GM23338 (cell line): ENCODE data around the gene C17orf100. TPM values are rescaled to one million over a fixed set of nuclear protein-coding genes. Genes with fewer than 3 reads are reported as not detected.

Experiments used
- ATAC-seq: fragments of 200-7000 bp; cut with Tn5 transposase; 3 replicates; pipeline ENCODE4 v1.9.1; 2020
- DNase-seq: peaks from one replicate; pipeline ENCODE4 v3.0.0-alpha.2; 2015; ENCODE audit warnings: low spot score
- H2AFZ ChIP-seq: fragments of 200-600 bp; sonication (generic); 2 replicates; pipeline ENCODE4 v1.8.0; 2016; ENCODE audit warnings: antibody characterized with exemption, mild to moderate bottlenecking, moderate library complexity
- H3F3A ChIP-seq: fragments of 200-600 bp; sonication (generic); replicated peaks from 2 replicates; pipeline ENCODE4 v1.8.0; 2017; ENCODE audit warnings: antibody characterized with exemption, mixed run types, low read depth
- H3K27ac ChIP-seq: fragments of 200-600 bp; sonication (generic); 2 replicates; pipeline ENCODE4 v1.6.1; 2016; ENCODE audit warnings: low read depth
- H3K27me3 ChIP-seq: fragments of 200-600 bp; sonication (generic); 2 replicates; pipeline ENCODE4 v1.8.0; 2016; ENCODE audit warnings: mild to moderate bottlenecking, mixed run types, moderate library complexity; ENCODE audit not compliant: insufficient read depth
- H3K36me3 ChIP-seq: fragments of 200-600 bp; sonication (generic); 2 replicates; pipeline ENCODE4 v1.8.0; 2016; ENCODE audit warnings: mild to moderate bottlenecking; ENCODE audit not compliant: insufficient read depth
- H3K4me1 ChIP-seq: fragments of 200-600 bp; sonication (generic); 2 replicates; pipeline ENCODE4 v1.8.0; 2016; ENCODE audit warnings: mild to moderate bottlenecking, moderate library complexity; ENCODE audit not compliant: insufficient read depth
- H3K4me2 ChIP-seq: fragments of 200-600 bp; sonication (generic); 2 replicates; pipeline ENCODE4 v1.7.1; 2017; ENCODE audit warnings: mixed run types
- H3K4me3 ChIP-seq: fragments of 200-600 bp; sonication (generic); 2 replicates; pipeline ENCODE4 v1.6.1; 2016; ENCODE audit warnings: mixed run types
- H3K79me2 ChIP-seq: fragments of 200-600 bp; sonication (generic); replicated peaks from 2 replicates; pipeline ENCODE4 v1.8.0; 2017; ENCODE audit warnings: mild to moderate bottlenecking; ENCODE audit not compliant: insufficient read depth
- H3K9me2 ChIP-seq: fragments of 200-600 bp; sonication (generic); 2 replicates; pipeline ENCODE4 v1.8.0; 2017; ENCODE audit not compliant: insufficient read depth
- H4K20me1 ChIP-seq: fragments of 200-600 bp; sonication (generic); replicated peaks from 2 replicates; pipeline ENCODE4 v1.8.0; 2017; ENCODE audit warnings: mild to moderate bottlenecking; ENCODE audit not compliant: insufficient read depth
- H3K27ac Mint-ChIP-seq: 2 replicates; pipeline ENCODE4 v1.8.0; 2020; ENCODE audit warnings: inconsistent platforms, mild to moderate bottlenecking, moderate library complexity, mixed read lengths
- H3K27me3 Mint-ChIP-seq: 3 replicates; pipeline ENCODE4 v1.8.0; 2022; ENCODE audit warnings: low read depth, mild to moderate bottlenecking, moderate library complexity, mixed read lengths, inconsistent platforms; ENCODE audit not compliant: insufficient read depth, poor library complexity
- H3K36me3 Mint-ChIP-seq: 3 replicates; pipeline ENCODE4 v1.8.0; 2021; ENCODE audit warnings: low read depth, mild to moderate bottlenecking, inconsistent platforms, moderate library complexity, mixed read lengths
- H3K4me1 Mint-ChIP-seq: 3 replicates; pipeline ENCODE4 v1.8.0; 2020; ENCODE audit warnings: mild to moderate bottlenecking, inconsistent platforms, mixed read lengths
- H3K4me3 Mint-ChIP-seq: 3 replicates; pipeline ENCODE4 v1.8.0; 2021; ENCODE audit warnings: moderate library complexity, mild to moderate bottlenecking, inconsistent platforms, mixed read lengths
- H3K9me3 Mint-ChIP-seq: 3 replicates; pipeline ENCODE4 v1.8.0; 2020; ENCODE audit warnings: moderate library complexity, mild to moderate bottlenecking, inconsistent platforms, mixed read lengths
- CREB1 ChIP-seq: fragments of 250-450 bp; sonication (Bioruptor Pico); IDR thresholded peaks from 2 replicates; pipeline ENCODE4 v1.5.0; 2020; ENCODE audit warnings: low read depth, mild to moderate bottlenecking, moderate library complexity
- EZH2 ChIP-seq: fragments of 200-600 bp; sonication (generic); IDR thresholded peaks from one replicate; pipeline ENCODE4 v1.8.0; 2017; ENCODE audit warnings: antibody characterized with exemption, mild to moderate bottlenecking, low read depth; ENCODE audit not compliant: unreplicated experiment
- JUNB ChIP-seq: IDR thresholded peaks from one replicate; pipeline ENCODE4 v1.6.1; 2016; ENCODE audit warnings: antibody characterized with exemption; ENCODE audit not compliant: unreplicated experiment
- NANOG ChIP-seq: IDR thresholded peaks from 2 replicates; pipeline ENCODE4 v1.6.1; 2016; ENCODE audit warnings: antibody characterized with exemption, borderline replicate concordance
- POLR2AphosphoS5 ChIP-seq: IDR thresholded peaks from 2 replicates; pipeline ENCODE4 v1.6.1; 2016; ENCODE audit warnings: antibody characterized with exemption, low read depth
- ZNF114 ChIP-seq: fragments of 250-450 bp; sonication (Bioruptor Pico); IDR thresholded peaks from 2 replicates; pipeline ENCODE4 v1.5.0; 2020; ENCODE audit warnings: mild to moderate bottlenecking, moderate library complexity
- ZNF331 ChIP-seq: fragments of 250-450 bp; sonication (Bioruptor Pico); IDR thresholded peaks from 2 replicates; pipeline ENCODE4 v1.5.0; 2020; ENCODE audit warnings: low read depth, mild to moderate bottlenecking, moderate library complexity
- polyA plus RNA-seq: library from polyadenylated mRNA; unstranded; fragments of >200 nt; fragmentation: Nextera tagmentation; extraction: Ambion mirVana; gene quantifications from 2 replicates; pipeline ENCODE4 v1.2.1, GENCODE V29; 2016
- total RNA-seq: library from RNA; depleted of rRNA; stranded (reverse); fragments of >200 nt; shearing (Covaris generic); gene quantifications from 2 replicates; pipeline ENCODE4 v1.2.3, GENCODE V29; 2014
- TF ChIP-seq, protein P1 (sequence below): IDR thresholded peaks from one replicate; pipeline ENCODE4 v1.6.1; 2018; ENCODE audit warnings: antibody characterized with exemption; ENCODE audit not compliant: unreplicated experiment
- TF ChIP-seq, protein P2 (sequence below): IDR thresholded peaks from 2 replicates; pipeline ENCODE4 v1.6.1; 2016; ENCODE audit warnings: antibody characterized with exemption

The C17orf100 gene
- total and polyA plus RNA-seq, 2 experiments from 2014 or later: 2.7 to 3.9 TPM

DNA sequence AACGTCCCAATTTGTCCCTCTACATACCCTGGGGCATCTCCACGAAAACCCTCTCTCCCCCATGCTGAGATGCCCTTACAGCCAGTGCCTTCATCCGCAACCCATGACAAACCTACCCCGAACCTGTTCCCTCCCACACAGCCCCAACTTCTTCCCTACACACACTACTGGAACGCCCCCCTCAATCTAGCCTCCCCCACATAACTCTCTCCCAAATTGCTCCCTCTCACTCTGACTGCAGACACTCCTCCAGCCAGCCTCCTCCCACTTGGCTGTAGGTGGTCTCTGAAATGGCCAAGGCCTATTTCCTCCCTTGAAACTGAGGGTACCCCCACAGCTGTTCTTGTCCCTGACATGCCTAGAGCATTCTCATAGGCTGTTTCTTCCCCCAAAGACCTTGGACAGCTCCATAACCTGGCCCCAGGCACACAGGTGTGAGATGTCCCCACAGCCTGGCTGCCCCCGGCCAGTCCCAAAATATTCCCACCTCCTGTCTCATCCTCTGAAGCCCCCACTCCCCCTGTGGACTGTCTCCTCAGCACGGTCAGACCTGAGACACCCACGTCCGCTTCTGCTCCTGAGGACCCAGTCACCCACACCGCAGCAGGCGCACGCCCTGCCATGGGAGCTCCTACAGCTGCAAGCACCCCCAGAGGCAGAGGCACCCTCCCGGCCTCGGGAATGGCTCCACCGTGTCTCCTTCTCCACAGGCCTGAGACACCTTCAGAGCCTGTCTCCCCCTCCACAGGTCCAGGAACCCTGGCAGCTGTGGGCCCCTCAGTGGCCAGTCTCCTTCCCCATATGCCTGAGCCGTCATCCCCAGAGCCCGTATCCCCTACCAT lies 14.7 kb upstream of the C17orf100 start:
- H4K20me1 ChIP-seq: peaks cover 3% of the 10 kb centered on the region; the same call in 1 of the 2 replicates
- peaks cover 21% of the 10 kb centered on the region for H3K36me3 ChIP-seq
- H3K27ac ChIP-seq: no peak overlapping the region
- H3K27ac Mint-ChIP-seq: peak overlapping the region; percentile 26; the same call in 1 of the 2 replicates
- DNase-seq (peak; percentile 13), ATAC-seq (no peak)
- H3K4me3 ChIP-seq: no peak overlapping the region
- H3K4me1 ChIP-seq: peaks cover 7% of the 10 kb centered on the region
- H3K4me3 Mint-ChIP-seq: no peak overlapping the region
- no peaks in the 10 kb centered on the region for H3K9me2 ChIP-seq
- H3K79me2 ChIP-seq: peaks cover 15% of the 10 kb centered on the region
- H3F3A ChIP-seq: no peaks in the 10 kb centered on the region
- no peaks in the 10 kb centered on the region for H3K27me3 ChIP-seq
- no peak overlapping the region for H2AFZ ChIP-seq
- H3K4me2 ChIP-seq: no peak overlapping the region
- H3K9me3 Mint-ChIP-seq: no peaks in the 10 kb centered on the region; the same call in 2 of the 3 replicates
- TF ChIP-seq POLR2AphosphoS5 (no peak), NANOG (no peak), ZNF331 (CRISPR knock-in tag) (no peak), ZNF114 (CRISPR knock-in tag) (no peak), CREB1 (CRISPR knock-in tag) (no peak)
- TF ChIP-seq, protein P1, sequence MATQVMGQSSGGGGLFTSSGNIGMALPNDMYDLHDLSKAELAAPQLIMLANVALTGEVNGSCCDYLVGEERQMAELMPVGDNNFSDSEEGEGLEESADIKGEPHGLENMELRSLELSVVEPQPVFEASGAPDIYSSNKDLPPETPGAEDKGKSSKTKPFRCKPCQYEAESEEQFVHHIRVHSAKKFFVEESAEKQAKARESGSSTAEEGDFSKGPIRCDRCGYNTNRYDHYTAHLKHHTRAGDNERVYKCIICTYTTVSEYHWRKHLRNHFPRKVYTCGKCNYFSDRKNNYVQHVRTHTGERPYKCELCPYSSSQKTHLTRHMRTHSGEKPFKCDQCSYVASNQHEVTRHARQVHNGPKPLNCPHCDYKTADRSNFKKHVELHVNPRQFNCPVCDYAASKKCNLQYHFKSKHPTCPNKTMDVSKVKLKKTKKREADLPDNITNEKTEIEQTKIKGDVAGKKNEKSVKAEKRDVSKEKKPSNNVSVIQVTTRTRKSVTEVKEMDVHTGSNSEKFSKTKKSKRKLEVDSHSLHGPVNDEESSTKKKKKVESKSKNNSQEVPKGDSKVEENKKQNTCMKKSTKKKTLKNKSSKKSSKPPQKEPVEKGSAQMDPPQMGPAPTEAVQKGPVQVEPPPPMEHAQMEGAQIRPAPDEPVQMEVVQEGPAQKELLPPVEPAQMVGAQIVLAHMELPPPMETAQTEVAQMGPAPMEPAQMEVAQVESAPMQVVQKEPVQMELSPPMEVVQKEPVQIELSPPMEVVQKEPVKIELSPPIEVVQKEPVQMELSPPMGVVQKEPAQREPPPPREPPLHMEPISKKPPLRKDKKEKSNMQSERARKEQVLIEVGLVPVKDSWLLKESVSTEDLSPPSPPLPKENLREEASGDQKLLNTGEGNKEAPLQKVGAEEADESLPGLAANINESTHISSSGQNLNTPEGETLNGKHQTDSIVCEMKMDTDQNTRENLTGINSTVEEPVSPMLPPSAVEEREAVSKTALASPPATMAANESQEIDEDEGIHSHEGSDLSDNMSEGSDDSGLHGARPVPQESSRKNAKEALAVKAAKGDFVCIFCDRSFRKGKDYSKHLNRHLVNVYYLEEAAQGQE: peak; percentile 65
- TF ChIP-seq, protein P2, sequence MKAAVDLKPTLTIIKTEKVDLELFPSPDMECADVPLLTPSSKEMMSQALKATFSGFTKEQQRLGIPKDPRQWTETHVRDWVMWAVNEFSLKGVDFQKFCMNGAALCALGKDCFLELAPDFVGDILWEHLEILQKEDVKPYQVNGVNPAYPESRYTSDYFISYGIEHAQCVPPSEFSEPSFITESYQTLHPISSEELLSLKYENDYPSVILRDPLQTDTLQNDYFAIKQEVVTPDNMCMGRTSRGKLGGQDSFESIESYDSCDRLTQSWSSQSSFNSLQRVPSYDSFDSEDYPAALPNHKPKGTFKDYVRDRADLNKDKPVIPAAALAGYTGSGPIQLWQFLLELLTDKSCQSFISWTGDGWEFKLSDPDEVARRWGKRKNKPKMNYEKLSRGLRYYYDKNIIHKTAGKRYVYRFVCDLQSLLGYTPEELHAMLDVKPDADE: no peak
- H3K4me1 Mint-ChIP-seq: peaks cover 12% of the 10 kb centered on the region
- peaks cover 28% of the 10 kb centered on the region for H3K36me3 Mint-ChIP-seq
- H3K27me3 Mint-ChIP-seq: peaks cover 19% of the 10 kb centered on the region

DNA sequence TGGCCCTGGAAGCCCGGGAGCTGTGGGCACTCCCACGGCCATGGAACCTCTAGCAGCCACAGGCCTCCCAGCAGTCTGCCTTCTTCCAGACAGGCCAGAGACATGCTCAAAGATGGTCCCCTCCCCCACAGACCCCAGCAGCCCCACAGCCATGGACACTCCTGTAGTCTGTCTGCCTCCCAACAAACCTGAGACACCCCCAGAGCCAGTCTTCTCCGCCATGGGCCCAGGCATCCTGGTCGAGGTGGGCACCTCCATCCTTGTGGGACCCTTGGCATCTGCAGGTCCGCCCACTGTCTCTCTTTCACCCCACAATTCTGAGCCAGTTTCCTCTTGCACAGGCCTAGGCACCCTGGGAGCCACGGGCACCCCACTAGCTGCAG lies 14.1 kb upstream of the C17orf100 start:
- H3F3A ChIP-seq: no peaks in the 10 kb centered on the region; the same call in 1 of the 2 replicates
- no peaks in the 10 kb centered on the region; the same call in 2 of the 3 replicates for H3K9me3 Mint-ChIP-seq
- no peak overlapping the region for H3K4me3 ChIP-seq
- peaks cover 21% of the 10 kb centered on the region for H3K36me3 ChIP-seq
- no peak for DNase-seq
- no peak for ATAC-seq
- no peaks in the 10 kb centered on the region for H3K27me3 ChIP-seq
- TF ChIP-seq EZH2 (no peak), NANOG (no peak), CREB1 (CRISPR knock-in tag) (no peak), JUNB (no peak)
- TF ChIP-seq, protein P2: no peak
- peaks cover 28% of the 10 kb centered on the region for H3K36me3 Mint-ChIP-seq
- H3K9me2 ChIP-seq: no peaks in the 10 kb centered on the region
- H3K27me3 Mint-ChIP-seq: peaks cover 19% of the 10 kb centered on the region
- 0 out of 3 replicates have a peak overlapping the region, but pooled peaks have one; percentile 6 for H3K4me3 Mint-ChIP-seq
- peaks cover 3% of the 10 kb centered on the region; the same call in 1 of the 2 replicates for H4K20me1 ChIP-seq
- no peak overlapping the region for H2AFZ ChIP-seq
- peaks cover 21% of the 10 kb centered on the region for H3K79me2 ChIP-seq
- peaks cover 12% of the 10 kb centered on the region for H3K4me1 ChIP-seq
- no peak overlapping the region for H3K4me2 ChIP-seq
- peaks cover 16% of the 10 kb centered on the region for H3K4me1 Mint-ChIP-seq
- H3K27ac Mint-ChIP-seq: no peak overlapping the region
- no peak overlapping the region for H3K27ac ChIP-seq
